A549 (cell line): ENCODE results near the gene TRMT1. TPM values are rescaled to one million over a fixed set of nuclear protein-coding genes. Genes with fewer than 3 reads are reported as not detected.

ENCODE experiments used
- ATAC-seq, 2 experiments: fragments of 200-7000 bp in 1 of 2; fragments of >200 bp in 1 of 2; cut with Nextera tagmentation in 1 of 2; cut with Tn5 transposase in 1 of 2; 3 replicates each; pipeline versions ENCODE4 v1.8.0 to v1.9.1; 2018 to 2020; ENCODE audit warnings: mild to moderate bottlenecking in 1 of 2, moderate library complexity in 1 of 2
- CTCF ChIA-PET: fragments of 300-600 bp; sonication (Branson Sonifier 250); formaldehyde crosslinking; extraction: SDS; loops from one replicate; lab custom pipeline; 2021; ENCODE audit warnings: antibody characterized with exemption, inconsistent platforms; lab: Yijun Ruan, JAX
- POLR2A ChIA-PET: fragments of 350-600 bp; formaldehyde crosslinking; extraction: SDS; loops from one replicate; lab custom pipeline; 2021; ENCODE audit warnings: antibody characterized with exemption, inconsistent platforms; lab: Yijun Ruan, JAX
- DNase-seq, 2 experiments: peaks; one replicate each; pipeline versions ENCODE4 v3.0.0 to v3.0.0-alpha.2; 2011 to 2016; ENCODE audit warnings: low read depth in 1 of 2, low spot score in 1 of 2
- FAIRE-seq: peaks from 2 replicates; lab custom pipeline; 2011; peaks lifted over from hg19 to GRCh38; lab: Jason Lieb, UNC
- H3K27ac ChIP-seq, 2 experiments: fragments of >200 bp; sonication (Bioruptor Twin); formaldehyde crosslinking; 3 replicates each; pipeline ENCODE4 v1.5.1; 2016 to 2017
- H3K4me1 ChIP-seq: fragments of >200 bp; sonication (Bioruptor Twin); formaldehyde crosslinking; 3 replicates; pipeline ENCODE4 v1.6.1; 2016
- H3K4me2 ChIP-seq: fragments of >200 bp; sonication (Bioruptor Twin); formaldehyde crosslinking; 3 replicates; pipeline ENCODE4 v1.6.1; 2016
- H3K4me3 ChIP-seq: fragments of >200 bp; sonication (Bioruptor Twin); formaldehyde crosslinking; 3 replicates; pipeline ENCODE4 v1.5.1; 2016
- H3K9me3 ChIP-seq: fragments of >200 bp; sonication (Bioruptor Twin); formaldehyde crosslinking; 3 replicates; pipeline ENCODE4 v1.6.1; 2016
- ATOH8 ChIP-seq: fragments of 250-450 bp; sonication (Bioruptor Pico); IDR thresholded peaks from 2 replicates; pipeline ENCODE4 v1.5.0; 2020; ENCODE audit warnings: low read depth, mild to moderate bottlenecking, moderate library complexity
- CBX2 ChIP-seq: fragments of 200-600 bp; sonication (generic); IDR thresholded peaks from 2 replicates; pipeline ENCODE4 v1.6.1; 2016; ENCODE audit warnings: low read depth, mild to moderate bottlenecking, borderline replicate concordance
- CHD2 ChIP-seq: fragments of 150-350 bp; IDR thresholded peaks from 2 replicates; pipeline ENCODE4 v1.6.1; 2014; ENCODE audit warnings: low read length; ENCODE audit not compliant: partially characterized antibody
- CTCF ChIP-seq: fragments of >200 bp; sonication (Bioruptor Twin); formaldehyde crosslinking; IDR thresholded peaks from 3 replicates; pipeline ENCODE4 v1.5.1; 2016
- HDAC2 ChIP-seq: fragments of 200-600 bp; sonication (generic); IDR thresholded peaks from 2 replicates; pipeline ENCODE4 v1.6.1; 2016
- HEYL ChIP-seq: fragments of 250-450 bp; sonication (Bioruptor Pico); IDR thresholded peaks from 2 replicates; pipeline ENCODE4 v1.8.0; 2021; ENCODE audit warnings: mild to moderate bottlenecking, moderate library complexity
- HOXA7 ChIP-seq: fragments of 250-450 bp; sonication (Bioruptor Pico); IDR thresholded peaks from 2 replicates; pipeline ENCODE4 v1.5.0; 2020; ENCODE audit warnings: mild to moderate bottlenecking, moderate library complexity
- HOXB13 ChIP-seq: fragments of 250-450 bp; sonication (Bioruptor Pico); IDR thresholded peaks from 2 replicates; pipeline ENCODE4 v1.5.0; 2020; ENCODE audit warnings: low read depth, mild to moderate bottlenecking, moderate library complexity
- JUNB ChIP-seq: fragments of >200 bp; sonication (Bioruptor Twin); formaldehyde crosslinking; IDR thresholded peaks from 2 replicates; pipeline ENCODE4 v1.6.1; 2016
- KDM1A ChIP-seq: fragments of 200-600 bp; sonication (generic); IDR thresholded peaks from 2 replicates; pipeline ENCODE4 v1.6.1; 2016; ENCODE audit warnings: low read depth, mild to moderate bottlenecking
- MAX ChIP-seq: IDR thresholded peaks from 2 replicates; pipeline ENCODE4 v1.6.1; 2012
- MYC ChIP-seq: IDR thresholded peaks from 2 replicates; pipeline ENCODE4 v1.6.1; 2012; ENCODE audit warnings: mild to moderate bottlenecking, inconsistent platforms, low read length, improper control_type of control experiment, borderline replicate concordance
- NFE2L2 ChIP-seq: fragments of 150-350 bp; conservative IDR thresholded peaks from 2 replicates; pipeline ENCODE4 v1.6.1; 2014; ENCODE audit warnings: low read length
- PBX3 ChIP-seq: IDR thresholded peaks from 2 replicates; pipeline ENCODE4 v1.6.1; 2012
- PHF8 ChIP-seq: fragments of 200-600 bp; sonication (generic); IDR thresholded peaks from 2 replicates; pipeline ENCODE4 v1.6.1; 2016; ENCODE audit warnings: low read depth, mild to moderate bottlenecking, antibody characterized with exemption, moderate library complexity, borderline replicate concordance
- RAD21 ChIP-seq, 2 experiments: fragments of >200 bp in 1 of 2; sonication (Bioruptor Twin) in 1 of 2; formaldehyde crosslinking in 1 of 2; IDR thresholded peaks in 1 of 2; conservative IDR thresholded peaks in 1 of 2; 2 replicates in 1 of 2; 3 replicates in 1 of 2; pipeline ENCODE4 v1.6.1; 2012 to 2018; ENCODE audit warnings: inconsistent platforms in 1 of 2
- RARB ChIP-seq: fragments of 250-450 bp; sonication (Bioruptor Pico); IDR thresholded peaks from 2 replicates; pipeline ENCODE4 v1.8.0; 2021; ENCODE audit warnings: mild to moderate bottlenecking, moderate library complexity
- RCOR1 ChIP-seq: fragments of 150-350 bp; IDR thresholded peaks from 2 replicates; pipeline ENCODE4 v1.6.1; 2014; ENCODE audit warnings: antibody characterized with exemption, low read length, low read depth
- SREBF2 ChIP-seq: fragments of 450-650 bp; IDR thresholded peaks from 2 replicates; pipeline ENCODE4 v1.6.1; 2014; ENCODE audit warnings: mild to moderate bottlenecking, moderate library complexity
- TFCP2L1 ChIP-seq: fragments of 250-450 bp; sonication (Bioruptor Pico); IDR thresholded peaks from 2 replicates; pipeline ENCODE4 v1.5.0; 2021; ENCODE audit warnings: mild to moderate bottlenecking
- TP53 ChIP-seq: fragments of 250-450 bp; sonication (Bioruptor Pico); IDR thresholded peaks from 2 replicates; pipeline ENCODE4 v1.5.0; 2021; ENCODE audit warnings: mild to moderate bottlenecking, moderate library complexity
- USF2 ChIP-seq: fragments of 450-650 bp; IDR thresholded peaks from 2 replicates; pipeline ENCODE4 v1.6.1; 2014; ENCODE audit warnings: antibody characterized with exemption
- ZC3H11A ChIP-seq: fragments of 450-650 bp; IDR thresholded peaks from 2 replicates; pipeline ENCODE4 v1.6.1; 2014; ENCODE audit warnings: antibody characterized with exemption, mild to moderate bottlenecking
- WGBS: methylation state at CpG from one replicate; pipeline ENCODE4 v1.1.6; 2017; ENCODE audit errors: missing lambda C conversion rate; 5-methylcytosine and 5-hydroxymethylcytosine counted together
- polyA plus RNA-seq, 4 experiments: library from polyadenylated mRNA; depleted of rRNA in 3 of 4; stranded (reverse); fragments of >200 nt; fragmentation: RNase III in 1 of 4; extraction: RNeasy Plus Mini Kit Qiagen cat#74134 plus additional on column Dnase treatment in 1 of 4; gene quantifications; 2 replicates in 3 of 4; 3 replicates in 1 of 4; pipeline ENCODE4 v1.2.3, GENCODE V29; 2011 to 2017
- TF ChIP-seq, protein P1 (sequence below): fragments of >200 bp; sonication (Bioruptor Twin); formaldehyde crosslinking; IDR thresholded peaks from 3 replicates; pipeline ENCODE4 v1.6.1; 2016
- TF ChIP-seq, protein P2 (sequence below): IDR thresholded peaks from 2 replicates; pipeline ENCODE4 v1.6.1; 2012; ENCODE audit warnings: low read depth, borderline replicate concordance
- TF ChIP-seq, protein P3 (sequence below): fragments of >200 bp; sonication (Bioruptor Twin); formaldehyde crosslinking; IDR thresholded peaks from 2 replicates; pipeline ENCODE4 v1.6.1; 2016

The TRMT1 gene
- polyA plus RNA-seq, 2 of the 4 experiments (the other 2 are of a cell fraction): 18.2 to 29.8 TPM

DNA sequence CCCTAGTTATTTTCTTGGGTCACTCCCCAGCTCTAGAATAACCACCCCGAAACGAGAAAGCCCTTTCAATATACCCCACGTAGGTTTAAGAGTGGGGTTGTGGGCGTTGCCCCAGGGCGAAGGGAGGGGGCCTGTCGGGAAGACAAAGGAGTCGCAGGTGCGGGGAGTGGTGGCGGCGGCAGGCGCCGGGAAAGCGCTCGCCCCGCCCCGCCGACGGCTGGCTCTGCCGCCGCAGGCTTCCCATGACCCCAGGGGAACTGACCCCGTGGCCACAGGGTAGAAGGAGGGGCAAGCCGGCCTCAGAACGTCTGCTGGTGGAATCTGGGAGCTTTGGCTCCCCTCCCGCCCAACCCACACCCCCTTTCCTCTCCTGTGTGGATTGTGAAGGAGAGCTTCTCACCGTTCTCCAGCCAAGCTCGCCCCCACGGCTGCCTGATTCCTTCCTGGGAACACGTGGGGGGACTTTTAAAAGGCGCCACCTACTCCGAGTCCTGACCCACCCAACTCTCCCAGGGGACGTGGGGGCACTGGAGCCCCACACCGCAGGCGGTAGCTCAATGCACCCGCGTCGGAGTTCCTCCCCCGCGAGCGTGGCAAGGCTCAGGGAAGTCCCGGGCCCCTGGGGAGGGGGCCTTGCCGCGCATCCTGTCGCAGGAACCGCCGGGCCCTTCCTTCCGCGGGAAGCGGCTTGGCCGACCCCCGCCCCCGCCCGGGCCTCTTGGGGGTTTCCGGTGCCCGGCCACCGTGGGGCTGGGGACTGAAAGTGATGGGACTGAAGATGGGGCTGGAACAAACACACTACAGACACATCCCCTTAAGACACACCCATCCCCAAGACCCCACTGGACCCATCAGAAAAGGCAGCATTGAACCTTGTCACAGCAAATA is 39.2 kb upstream of the TRMT1 start (continued):
- no peak for TF ChIP-seq PHF8
- TF ChIP-seq, protein P1, sequence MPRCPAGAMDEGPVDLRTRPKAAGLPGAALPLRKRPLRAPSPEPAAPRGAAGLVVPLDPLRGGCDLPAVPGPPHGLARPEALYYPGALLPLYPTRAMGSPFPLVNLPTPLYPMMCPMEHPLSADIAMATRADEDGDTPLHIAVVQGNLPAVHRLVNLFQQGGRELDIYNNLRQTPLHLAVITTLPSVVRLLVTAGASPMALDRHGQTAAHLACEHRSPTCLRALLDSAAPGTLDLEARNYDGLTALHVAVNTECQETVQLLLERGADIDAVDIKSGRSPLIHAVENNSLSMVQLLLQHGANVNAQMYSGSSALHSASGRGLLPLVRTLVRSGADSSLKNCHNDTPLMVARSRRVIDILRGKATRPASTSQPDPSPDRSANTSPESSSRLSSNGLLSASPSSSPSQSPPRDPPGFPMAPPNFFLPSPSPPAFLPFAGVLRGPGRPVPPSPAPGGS: no peak
- 0 out of 2 replicates have a peak, but pooled peaks have one; percentile 43 for TF ChIP-seq ATOH8
- TF ChIP-seq RARB (CRISPR knock-in tag): peak; percentile 93
- TF ChIP-seq CBX2: no peak
- TF ChIP-seq, protein P2, sequence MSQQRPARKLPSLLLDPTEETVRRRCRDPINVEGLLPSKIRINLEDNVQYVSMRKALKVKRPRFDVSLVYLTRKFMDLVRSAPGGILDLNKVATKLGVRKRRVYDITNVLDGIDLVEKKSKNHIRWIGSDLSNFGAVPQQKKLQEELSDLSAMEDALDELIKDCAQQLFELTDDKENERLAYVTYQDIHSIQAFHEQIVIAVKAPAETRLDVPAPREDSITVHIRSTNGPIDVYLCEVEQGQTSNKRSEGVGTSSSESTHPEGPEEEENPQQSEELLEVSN: no peak
- TF ChIP-seq RCOR1: no peak
- TF ChIP-seq TP53 (CRISPR knock-in tag): peak; percentile 94
- no peak for TF ChIP-seq SREBF2
- no peak for TF ChIP-seq MYC
- no peak for TF ChIP-seq ZC3H11A
- TF ChIP-seq HOXB13 (CRISPR knock-in tag): no peak
- peak; percentile 98 for TF ChIP-seq TFCP2L1 (CRISPR knock-in tag)
- no peak; a peak in 2 of 5 replicates for TF ChIP-seq RAD21 (conservative IDR thresholded peaks at IDR 0.05 in 1 of 2, IDR thresholded peaks at IDR 0.05 in 1 of 2)

DNA sequence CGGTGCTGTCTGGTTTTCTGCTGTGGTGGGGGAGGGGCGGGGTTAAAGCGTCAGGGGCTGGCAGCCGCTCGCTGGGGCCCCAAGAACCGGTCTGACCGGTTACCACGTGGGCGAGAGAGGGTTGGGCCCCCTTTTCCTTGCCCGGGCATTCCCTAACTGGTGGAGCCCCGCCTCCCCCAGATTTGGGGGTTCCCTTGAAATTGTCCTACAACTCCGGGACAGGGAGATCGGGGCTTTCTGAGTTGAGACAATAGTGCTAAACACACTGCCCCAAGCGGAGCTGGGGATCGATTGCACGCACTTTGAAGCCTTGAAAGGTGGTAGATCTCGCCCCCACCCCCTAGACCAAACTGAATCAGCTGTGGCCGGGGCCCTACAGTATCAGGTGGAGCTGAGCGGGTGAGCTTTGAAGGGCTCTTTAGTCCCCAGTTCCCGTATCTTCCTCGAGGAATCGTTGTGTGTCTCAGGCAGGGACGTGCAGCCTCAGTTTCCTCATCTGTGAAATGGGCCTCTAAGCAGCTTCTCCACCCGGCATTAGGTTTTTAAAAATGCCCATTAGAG is 38.5 kb upstream of the TRMT1 start:
- no peak for FAIRE-seq
- 3% methylated on average over 15 of the region's 24 CpGs for WGBS
- peaks cover 11% of the 10 kb centered on the region for H3K4me1 ChIP-seq
- POLR2A ChIA-PET: interaction anchor here (0.6 to 3.0 kb wide), 7 partner anchors 9 to 411 kb away, joined by 3 to 48 read pairs (median 4); no protein-coding TSS in a partner anchor
- no peak for DNase-seq
- no peak for ATAC-seq
- H3K4me2 ChIP-seq: peak overlapping the region; percentile 82
- CTCF ChIA-PET: interaction anchor here (0.6 to 3.3 kb wide), 11 partner anchors 9 to 189 kb away, joined by 3 to 13 read pairs (median 4); no protein-coding TSS in a partner anchor
- H3K27ac ChIP-seq: peak overlapping the region; percentile 94 to 99
- peak overlapping the region; percentile 98 for H3K4me3 ChIP-seq
- no peaks in the 10 kb centered on the region for H3K9me3 ChIP-seq
- TF ChIP-seq, protein P3, sequence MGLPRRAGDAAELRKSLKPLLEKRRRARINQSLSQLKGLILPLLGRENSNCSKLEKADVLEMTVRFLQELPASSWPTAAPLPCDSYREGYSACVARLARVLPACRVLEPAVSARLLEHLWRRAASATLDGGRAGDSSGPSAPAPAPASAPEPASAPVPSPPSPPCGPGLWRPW: no peak
- TF ChIP-seq RCOR1: no peak
- no peak; the same call in 1 of the 2 replicates for TF ChIP-seq USF2
- TF ChIP-seq HEYL: no peak
- TF ChIP-seq HDAC2: no peak
- peak; percentile 87; the same call in 1 of the 2 replicates for TF ChIP-seq KDM1A
- TF ChIP-seq PBX3: no peak; the same call in none of the 2 replicates
- TF ChIP-seq CHD2: no peak
- no peak for TF ChIP-seq SREBF2
- 0 out of 3 replicates have a peak, but pooled peaks have one; percentile 15 for TF ChIP-seq CTCF
- no peak for TF ChIP-seq NFE2L2
- TF ChIP-seq, protein P2: no peak
- no peak for TF ChIP-seq CBX2
- TF ChIP-seq HOXA7 (CRISPR knock-in tag): no peak
- 0 out of 2 replicates have a peak, but pooled peaks have one; percentile 8 for TF ChIP-seq MAX
- TF ChIP-seq ATOH8: no peak
- no peak for TF ChIP-seq JUNB
- TF ChIP-seq RAD21 (conservative IDR thresholded peaks at IDR 0.05 in 1 of 2, IDR thresholded peaks at IDR 0.05 in 1 of 2): no peak
